A673 (cell line): ENCODE results near the gene RCBTB1. TPM values are rescaled to one million over a fixed set of nuclear protein-coding genes. Genes with fewer than 3 reads are reported as not detected.

Experiments used
- BruUV-seq: library from RNA; stranded (reverse); fragments of 400-500 nt; replicated peaks from 2 replicates; lab custom pipeline; 2021; lab: Mats Ljungman, UMichigan
- CTCF ChIA-PET: fragments of 300-600 bp; sonication (Branson Sonifier 250); formaldehyde crosslinking; loops from one replicate; lab custom pipeline; 2022; ENCODE audit warnings: antibody characterized with exemption; lab: Charles Lee
- POLR2A ChIA-PET: fragments of 300-600 bp; sonication (Branson Sonifier 250); formaldehyde crosslinking; loops from one replicate; lab custom pipeline; 2022; ENCODE audit warnings: antibody characterized with exemption; ENCODE audit not compliant: low non-redundant PET; lab: Charles Lee
- DNase-seq: peaks from one replicate; pipeline ENCODE4 v3.0.0-alpha.2; 2015; ENCODE audit warnings: low spot score
- H3K27ac ChIP-seq: fragments of 200-600 bp; sonication (generic); 2 replicates; pipeline ENCODE4 v1.5.1; 2016; ENCODE audit warnings: mixed run types, low read depth, mild to moderate bottlenecking, mixed read lengths, antibody characterized with exemption, low read length; ENCODE audit not compliant: poor library complexity, severe bottlenecking
- H3K27me3 ChIP-seq: fragments of 200-600 bp; sonication (generic); replicated peaks from 2 replicates; pipeline ENCODE4 v1.6.1; 2017; ENCODE audit warnings: mixed run types, low read depth, mild to moderate bottlenecking, mixed read lengths, antibody characterized with exemption, low read length; ENCODE audit not compliant: insufficient read depth, poor library complexity
- H3K36me3 ChIP-seq: fragments of 200-600 bp; sonication (generic); 2 replicates; pipeline ENCODE4 v1.6.1; 2016; ENCODE audit warnings: mixed run types, mild to moderate bottlenecking, mixed read lengths, antibody characterized with exemption, low read length; ENCODE audit not compliant: insufficient read depth, poor library complexity, severe bottlenecking
- H3K4me1 ChIP-seq: fragments of 200-600 bp; sonication (generic); 2 replicates; pipeline ENCODE4 v1.6.1; 2017; ENCODE audit warnings: mixed run types, mild to moderate bottlenecking, mixed read lengths, antibody characterized with exemption, low read length; ENCODE audit not compliant: insufficient read depth, poor library complexity, severe bottlenecking
- H3K4me3 ChIP-seq: fragments of 200-600 bp; sonication (generic); 2 replicates; pipeline ENCODE4 v1.5.1; 2016; ENCODE audit warnings: low read depth, mixed run types, mild to moderate bottlenecking, mixed read lengths, low read length; ENCODE audit not compliant: poor library complexity, severe bottlenecking
- H3K9me3 ChIP-seq: fragments of 200-600 bp; sonication (generic); 2 replicates; pipeline ENCODE4 v1.6.1; 2016; ENCODE audit warnings: mixed run types, low read depth, mild to moderate bottlenecking, mixed read lengths, antibody characterized with exemption, low read length; ENCODE audit not compliant: poor library complexity, severe bottlenecking
- EZH2 ChIP-seq: fragments of 200-600 bp; sonication (generic); IDR thresholded peaks from 2 replicates; pipeline ENCODE4 v1.6.1; 2017; ENCODE audit warnings: borderline replicate concordance, low read depth, mild to moderate bottlenecking, mixed read lengths, antibody characterized with exemption, low read length; ENCODE audit not compliant: poor library complexity, severe bottlenecking
- intact Hi-C: fragments of 100-400 bp; cut with micrococcal nuclease; formaldehyde crosslinking; loops from one replicate; pipeline ENCODE4 v1.10.0; 2022; ENCODE audit not compliant: unreplicated experiment
- total RNA-seq: library from RNA; stranded (reverse); gene quantifications from 2 replicates; pipeline ENCODE4 v1.2.3, GENCODE V29; 2021
- TF ChIP-seq, protein P1 (sequence below): fragments of 300-800, 200-600 bp; sonication (generic); conservative IDR thresholded peaks from 2 replicates; pipeline ENCODE4 v1.5.1; 2017; ENCODE audit warnings: low read depth, mild to moderate bottlenecking, antibody characterized with exemption, low read length, moderate library complexity, mixed read lengths

Gene RCBTB1
- total RNA-seq, 1 experiment from 2014 or later: 12.7 TPM

DNA sequence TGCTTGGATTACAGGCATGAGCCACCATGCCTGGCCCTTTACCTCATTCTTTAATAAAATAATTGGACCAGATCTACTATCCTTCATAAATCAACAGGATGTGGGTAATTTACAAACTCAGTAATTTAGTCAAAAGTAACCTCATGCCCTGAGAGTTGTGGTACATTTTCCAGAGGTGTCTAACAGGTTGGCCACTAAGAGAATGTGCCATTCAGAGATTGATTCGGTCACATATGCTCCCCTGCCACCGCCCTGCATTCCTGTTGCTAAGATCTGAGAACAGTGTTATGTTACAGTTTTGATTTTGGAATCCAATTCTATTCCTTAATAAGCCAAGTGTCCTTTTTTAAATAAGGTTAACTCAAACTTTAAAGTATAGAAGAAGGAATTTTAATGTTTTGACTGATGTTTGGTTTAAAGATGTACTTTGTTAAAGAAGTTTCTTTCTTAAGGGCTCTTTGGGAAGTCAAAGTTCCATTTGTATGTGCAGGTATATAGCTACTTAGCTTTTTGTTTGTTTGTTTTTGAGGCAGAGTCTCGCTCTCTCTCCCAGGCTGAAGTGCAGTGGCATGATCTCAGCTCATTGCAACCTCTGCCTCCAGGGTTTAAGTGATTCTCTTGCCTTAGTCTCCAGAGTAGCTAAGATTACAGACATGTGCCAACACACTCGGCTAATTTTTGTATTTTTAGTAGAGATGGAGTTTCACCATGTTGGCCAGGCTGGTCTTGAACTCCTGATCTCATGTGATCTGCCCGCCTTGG is 60.4 kb downstream of the RCBTB1 start:
- BruUV-seq: no TSS peak
- H3K27me3 ChIP-seq: peaks cover 10% of the 10 kb centered on the region
- no peak for DNase-seq
- peaks cover 2% of the 10 kb centered on the region for H3K4me1 ChIP-seq
- H3K9me3 ChIP-seq: no peaks in the 10 kb centered on the region
- POLR2A ChIA-PET: interaction anchor here (0.5 kb wide), 1 partner anchor 260 kb away, joined by 5 read pairs; no protein-coding TSS in a partner anchor
- CTCF ChIA-PET: no interaction called here
- no peak overlapping the region for H3K27ac ChIP-seq
- intact Hi-C loops: no loop called here
- TF ChIP-seq EZH2: no peak
- TF ChIP-seq, protein P1, sequence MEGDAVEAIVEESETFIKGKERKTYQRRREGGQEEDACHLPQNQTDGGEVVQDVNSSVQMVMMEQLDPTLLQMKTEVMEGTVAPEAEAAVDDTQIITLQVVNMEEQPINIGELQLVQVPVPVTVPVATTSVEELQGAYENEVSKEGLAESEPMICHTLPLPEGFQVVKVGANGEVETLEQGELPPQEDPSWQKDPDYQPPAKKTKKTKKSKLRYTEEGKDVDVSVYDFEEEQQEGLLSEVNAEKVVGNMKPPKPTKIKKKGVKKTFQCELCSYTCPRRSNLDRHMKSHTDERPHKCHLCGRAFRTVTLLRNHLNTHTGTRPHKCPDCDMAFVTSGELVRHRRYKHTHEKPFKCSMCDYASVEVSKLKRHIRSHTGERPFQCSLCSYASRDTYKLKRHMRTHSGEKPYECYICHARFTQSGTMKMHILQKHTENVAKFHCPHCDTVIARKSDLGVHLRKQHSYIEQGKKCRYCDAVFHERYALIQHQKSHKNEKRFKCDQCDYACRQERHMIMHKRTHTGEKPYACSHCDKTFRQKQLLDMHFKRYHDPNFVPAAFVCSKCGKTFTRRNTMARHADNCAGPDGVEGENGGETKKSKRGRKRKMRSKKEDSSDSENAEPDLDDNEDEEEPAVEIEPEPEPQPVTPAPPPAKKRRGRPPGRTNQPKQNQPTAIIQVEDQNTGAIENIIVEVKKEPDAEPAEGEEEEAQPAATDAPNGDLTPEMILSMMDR: no peak
- H3K4me3 ChIP-seq: no peak overlapping the region
- H3K36me3 ChIP-seq: no peaks in the 10 kb centered on the region

DNA sequence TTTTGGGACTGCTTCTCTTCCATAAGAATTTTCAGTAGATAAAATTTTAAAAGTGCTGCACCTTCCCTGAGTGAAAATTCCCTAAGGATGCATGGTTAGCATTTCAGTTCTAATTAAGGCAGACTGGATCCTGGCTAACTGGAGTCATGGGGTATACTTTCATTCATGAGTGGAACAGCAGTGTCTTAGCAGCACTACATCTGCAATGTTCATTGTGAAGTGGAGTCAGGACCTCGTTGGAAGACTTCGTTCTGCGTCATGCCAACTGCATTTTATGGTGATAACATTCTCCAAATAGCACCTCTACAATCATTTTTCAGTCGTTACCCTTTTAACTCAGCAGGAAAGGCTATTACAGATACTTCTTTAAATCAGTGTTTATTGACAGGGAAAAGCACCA is 64.1 kb downstream of the RCBTB1 start:
- no peaks in the 10 kb centered on the region for H3K27me3 ChIP-seq
- BruUV-seq: no TSS peak
- TF ChIP-seq, protein P1: no peak
- TF ChIP-seq EZH2: no peak
- no peaks in the 10 kb centered on the region for H3K36me3 ChIP-seq
- POLR2A ChIA-PET: no interaction called here
- CTCF ChIA-PET: no interaction called here
- H3K27ac ChIP-seq: no peak overlapping the region
- intact Hi-C loops: no loop called here
- no peak overlapping the region for H3K4me3 ChIP-seq
- DNase-seq: no peak
- no peaks in the 10 kb centered on the region for H3K4me1 ChIP-seq
- H3K9me3 ChIP-seq: no peaks in the 10 kb centered on the region

- Histone ChIP-seq H3K36me3 (no peaks in the 10 kb centered on the region), H3K27me3 (no peaks in the 10 kb centered on the region), H3K4me1 (no peaks in the 10 kb centered on the region), H3K9me3 (no peaks in the 10 kb centered on the region), H3K4me3 (no peak overlapping the region), H3K27ac (no peak overlapping the region)
- POLR2A ChIA-PET: no interaction called here
- no peak for DNase-seq
- no TSS peak for BruUV-seq
- CTCF ChIA-PET: interaction anchor here (0.5 kb wide), 1 partner anchor 22 kb away, joined by 7 read pairs; no protein-coding TSS in a partner anchor
- TF ChIP-seq, protein P1: peak; percentile 36
- no peak for TF ChIP-seq EZH2
- intact Hi-C loops: no loop called here
Measured at GRCh38 chr13:49517461-49517860, 67.9 kb downstream of the RCBTB1 start.
